Trophoblast cell (in vitro differentiated cells and primary cell): Measurements from ENCODE around the gene COQ6. TPM values are rescaled to one million over a fixed set of nuclear protein-coding genes. Genes with fewer than 3 reads are reported as not detected.
A peak's percentile ranks its signal among the peaks of the same experiment; 100 is the strongest.

Source experiments
- DNase-seq, 2 donors: peaks; one replicate each; pipeline ENCODE4 v3.0.0-alpha.2; 2016
- H2AFZ ChIP-seq: 2 replicates; pipeline ENCODE4 v1.6.1; 2013; ENCODE audit warnings: low read length, moderate library complexity, mild to moderate bottlenecking; ENCODE audit not compliant: insufficient read depth, poor library complexity
- H2AK5ac ChIP-seq: 2 replicates; pipeline ENCODE4 v1.6.1; 2013; ENCODE audit warnings: mild to moderate bottlenecking, low read length
- H2BK120ac ChIP-seq: 2 replicates; pipeline ENCODE4 v1.6.1; 2013; ENCODE audit warnings: low read length, mild to moderate bottlenecking, moderate library complexity; ENCODE audit not compliant: insufficient read depth, poor library complexity
- H2BK12ac ChIP-seq: 2 replicates; pipeline ENCODE4 v1.6.1; 2013; ENCODE audit warnings: mild to moderate bottlenecking, low read length, moderate library complexity
- H2BK5ac ChIP-seq: 2 replicates; pipeline ENCODE4 v1.6.1; 2013; ENCODE audit warnings: low read length, low read depth, moderate library complexity, mild to moderate bottlenecking; ENCODE audit not compliant: poor library complexity
- H3K14ac ChIP-seq: 2 replicates; pipeline ENCODE4 v1.6.1; 2013; ENCODE audit warnings: mild to moderate bottlenecking, low read length
- H3K18ac ChIP-seq: 2 replicates; pipeline ENCODE4 v1.6.1; 2013; ENCODE audit warnings: mild to moderate bottlenecking, low read length
- H3K23ac ChIP-seq: 2 replicates; pipeline ENCODE4 v1.6.1; 2013; ENCODE audit warnings: low read length
- H3K27ac ChIP-seq: 2 replicates; pipeline ENCODE4 v1.5.1; 2013; ENCODE audit warnings: low read depth, mild to moderate bottlenecking, inconsistent platforms, low read length, moderate library complexity
- H3K27me3 ChIP-seq: 2 replicates; pipeline ENCODE4 v1.6.1; 2013; ENCODE audit warnings: inconsistent platforms, mild to moderate bottlenecking, low read length, moderate library complexity; ENCODE audit not compliant: insufficient read depth
- H3K36me3 ChIP-seq, 2 experiments: 1 replicate in 1 of 2; 2 replicates in 1 of 2; pipeline ENCODE4 v1.6.1; 2013; ENCODE audit warnings: low read length in 2 of 2, mild to moderate bottlenecking in 2 of 2, moderate library complexity in 1 of 2; ENCODE audit not compliant: insufficient read depth in 2 of 2, control insufficient read depth in 1 of 2
- H3K4ac ChIP-seq: 2 replicates; pipeline ENCODE4 v1.6.1; 2013; ENCODE audit warnings: low read depth, mild to moderate bottlenecking, low read length, moderate library complexity
- H3K4me1 ChIP-seq, 2 experiments: 1 replicate in 1 of 2; 2 replicates in 1 of 2; pipeline ENCODE4 v1.6.1; 2013; ENCODE audit warnings: low read length in 2 of 2, mild to moderate bottlenecking in 2 of 2, moderate library complexity in 1 of 2; ENCODE audit not compliant: insufficient read depth in 2 of 2, control insufficient read depth in 1 of 2
- H3K4me2 ChIP-seq: 2 replicates; pipeline ENCODE4 v1.6.1; 2013; ENCODE audit warnings: inconsistent platforms, mild to moderate bottlenecking, low read length, moderate library complexity
- H3K4me3 ChIP-seq: 2 replicates; pipeline ENCODE4 v1.5.1; 2013; ENCODE audit warnings: mild to moderate bottlenecking, low read depth, low read length, inconsistent platforms
- H3K79me1 ChIP-seq: one replicate; pipeline ENCODE4 v1.6.1; 2013; ENCODE audit warnings: low read length
- H3K79me2 ChIP-seq: 2 replicates; pipeline ENCODE4 v1.6.1; 2013; ENCODE audit warnings: low read length, mild to moderate bottlenecking; ENCODE audit not compliant: control insufficient read depth, insufficient read depth, poor library complexity
- H3K9ac ChIP-seq: 2 replicates; pipeline ENCODE4 v1.6.1; 2013; ENCODE audit warnings: mild to moderate bottlenecking, low read length
- H3K9me3 ChIP-seq: 2 replicates; pipeline ENCODE4 v1.6.1; 2013; ENCODE audit warnings: low read depth, mild to moderate bottlenecking, control low read depth, inconsistent platforms, low read length; ENCODE audit not compliant: insufficient read depth
- H4K12ac ChIP-seq: 2 replicates; pipeline ENCODE4 v1.6.1; 2013; ENCODE audit warnings: low read depth, mild to moderate bottlenecking, low read length, moderate library complexity
- H4K8ac ChIP-seq: 2 replicates; pipeline ENCODE4 v1.6.1; 2013; ENCODE audit warnings: low read depth, mild to moderate bottlenecking, low read length, moderate library complexity
- H4K91ac ChIP-seq: one replicate; pipeline ENCODE4 v1.6.1; 2013; ENCODE audit warnings: low read depth, mild to moderate bottlenecking, low read length, moderate library complexity
- WGBS: extraction: QIAGEN DNeasy Blood & Tissue Kit; methylation state at CpG from one replicate; pipeline ENCODE4 v1.1.7; 2013; ENCODE audit warnings: missing lambda C conversion rate; ENCODE audit not compliant: insufficient read length, insufficient coverage; ENCODE audit errors: extremely low coverage; 5-methylcytosine and 5-hydroxymethylcytosine counted together
- polyA plus RNA-seq: library from polyadenylated mRNA; stranded (reverse); fragments of 200-250 nt; gene quantifications from 2 replicates; pipeline ENCODE4 v1.2.3, GENCODE V29; 2013

The COQ6 gene
- polyA plus RNA-seq = 7.1 and 7.3 TPM in 2 replicates

DNA sequence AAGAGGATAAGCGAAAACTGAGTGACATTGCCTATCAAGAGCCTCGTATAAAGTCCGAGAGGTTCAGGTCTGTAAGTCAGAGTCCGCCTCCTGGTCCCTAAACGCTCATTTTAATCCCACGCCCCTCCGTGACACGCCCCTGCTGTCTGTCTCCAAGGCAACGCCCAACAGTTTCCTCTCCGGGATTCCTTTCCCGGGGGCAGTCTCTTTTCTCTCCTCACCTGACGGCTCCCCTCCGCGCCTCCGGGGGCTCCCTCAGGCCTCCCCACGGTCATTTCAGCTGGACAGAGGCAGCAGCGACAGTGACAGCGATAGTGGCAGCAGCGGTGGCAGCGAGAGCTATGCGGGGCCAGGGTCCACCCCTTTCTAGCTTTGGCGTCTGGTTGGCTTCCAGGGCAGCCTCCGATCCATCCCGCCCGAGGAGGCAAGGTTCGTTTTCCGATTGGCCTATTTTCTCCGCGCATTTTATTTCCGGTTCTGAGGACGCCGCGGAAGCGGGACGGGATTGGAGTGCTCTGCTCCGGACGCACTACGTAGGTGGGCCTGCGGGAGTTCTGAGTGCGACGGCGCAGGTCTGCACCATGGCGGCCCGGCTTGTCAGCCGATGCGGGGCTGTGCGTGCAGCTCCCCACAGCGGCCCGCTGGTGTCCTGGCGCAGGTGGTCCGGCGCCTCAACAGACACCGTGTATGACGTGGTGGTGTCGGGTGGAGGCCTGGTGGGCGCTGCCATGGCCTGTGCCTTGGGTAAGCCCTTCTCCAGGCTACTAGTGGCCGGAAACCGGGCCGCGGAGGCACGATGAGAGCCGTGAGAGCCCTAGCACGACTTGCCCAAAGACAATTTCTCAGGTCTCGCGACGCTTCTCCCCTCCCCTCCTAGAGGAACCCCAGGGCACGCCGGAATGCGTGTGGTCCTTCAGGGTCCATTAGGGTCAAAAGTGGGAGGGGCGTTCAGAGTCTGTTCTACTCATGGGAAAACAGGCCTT, at the start of gene COQ6, which contains the start of gene FAM161B:
COQ6 (plus strand) TSS at position 551 of the 983 bp plus-strand sequence; CDS start at position 582, 31 bp downstream.
FAM161B (minus strand) TSS at position 343 of the 983 bp plus-strand sequence; CDS start at position 275, 68 bp downstream.
- Histone ChIP-seq H3K4me1 (peaks cover 3 to 4% of the 10 kb centered on the region in 2 experiments), H3K9ac (peak within 1 kb of the TSS; percentile 89), H3K4ac (peak within 1 kb of the TSS; percentile 50), H3K14ac (peak within 1 kb of the TSS; percentile 98), H3K36me3 (peaks cover 3% of the 10 kb centered on the region in 2 experiments), H3K79me2 (peaks cover 3% of the 10 kb centered on the region), H3K4me2 (peak within 1 kb of the TSS; percentile 79), H3K27me3 (no peaks in the 10 kb centered on the region), H2BK5ac (peak within 1 kb of the TSS; percentile 74), H2AK5ac (peak within 1 kb of the TSS; percentile 5), H4K8ac (peak within 1 kb of the TSS; percentile 96), H4K12ac (peak within 1 kb of the TSS; percentile 84), H3K79me1 (peaks cover 5% of the 10 kb centered on the region), H2BK12ac (peak within 1 kb of the TSS; percentile 19), H3K27ac (peak within 1 kb of the TSS; percentile 83), H2BK120ac (peak within 1 kb of the TSS; percentile 62), H2AFZ (peak within 1 kb of the TSS; percentile 99), H3K23ac (no peak within 1 kb of the TSS), H3K18ac (peak within 1 kb of the TSS; percentile 85), H4K91ac (peak within 1 kb of the TSS; percentile 95), H3K9me3 (no peaks in the 10 kb centered on the region), H3K4me3 (peak within 1 kb of the TSS; percentile 95)
- DNase-seq = peak; percentile 99 to 100
- no CpG with 5 or more reads among the region's 70 CpGs for WGBS

DNA sequence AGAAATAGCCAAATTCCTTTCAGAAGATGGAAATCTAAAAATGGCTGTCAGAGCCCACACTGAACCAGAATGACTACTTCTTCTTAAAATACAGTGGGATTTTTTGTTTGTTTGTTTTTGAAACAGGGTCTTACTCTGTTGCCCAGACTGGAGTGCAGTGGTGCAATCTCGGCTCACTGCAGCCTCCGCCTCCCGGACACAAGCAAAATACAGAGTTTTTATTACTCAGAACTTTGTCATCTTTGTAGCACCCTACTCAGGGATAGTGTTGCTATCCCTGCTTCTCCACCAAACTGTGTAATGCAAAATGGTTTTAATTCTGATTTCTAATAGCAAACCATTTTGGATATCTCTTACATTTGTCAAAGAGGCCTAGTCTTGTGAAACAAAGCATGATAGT, 47.1 kb upstream of the COQ6 start:
- Histone ChIP-seq H2BK5ac (no peak overlapping the region), H4K8ac (no peak overlapping the region), H3K4ac (no peak overlapping the region), H2BK12ac (no peak overlapping the region), H2AFZ (no peak overlapping the region), H3K9ac (no peak overlapping the region), H2BK120ac (no peak overlapping the region), H3K79me1 (no peaks in the 10 kb centered on the region), H4K91ac (no peak overlapping the region), H3K14ac (no peak overlapping the region), H3K9me3 (no peaks in the 10 kb centered on the region), H3K23ac (no peak overlapping the region), H3K4me1 (no peaks in the 10 kb centered on the region), H3K18ac (no peak overlapping the region), H3K36me3 (peaks cover 33 to 48% of the 10 kb centered on the region in 2 experiments), H2AK5ac (no peak overlapping the region), H3K79me2 (no peaks in the 10 kb centered on the region), H3K27ac (no peak overlapping the region), H3K4me2 (no peak overlapping the region), H4K12ac (no peak overlapping the region), H3K27me3 (no peaks in the 10 kb centered on the region), H3K4me3 (no peak overlapping the region)
- DNase-seq = no peak
- WGBS = no CpG with 5 or more reads among the region's 3 CpGs

DNA sequence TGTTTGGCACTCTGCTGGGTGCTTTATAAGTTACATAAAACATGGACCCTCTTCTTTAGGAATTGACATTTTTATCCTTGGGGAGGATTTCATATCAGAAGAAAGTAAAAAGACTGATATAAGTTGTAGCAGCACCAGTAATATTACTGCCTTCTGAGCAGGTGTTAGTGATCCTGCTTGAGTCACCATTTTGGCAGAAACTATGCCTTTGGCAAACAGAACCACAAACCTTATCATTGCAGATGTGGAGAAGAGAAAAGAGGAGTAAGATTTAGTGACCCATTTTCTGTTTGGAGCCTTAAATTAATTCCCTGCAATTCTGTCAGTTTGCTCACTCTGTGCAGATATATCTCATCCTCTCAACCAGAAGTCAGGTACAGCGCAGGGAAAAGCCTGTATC, 40.4 kb upstream of the COQ6 start:
- Histone ChIP-seq H3K27ac (no peak overlapping the region), H2BK12ac (no peak overlapping the region), H3K4me1 (no peaks in the 10 kb centered on the region), H4K91ac (no peak overlapping the region), H3K36me3 (peaks cover 28 to 57% of the 10 kb centered on the region in 2 experiments), H4K8ac (no peak overlapping the region), H3K18ac (no peak overlapping the region), H3K27me3 (no peaks in the 10 kb centered on the region), H2BK120ac (no peak overlapping the region), H3K23ac (no peak overlapping the region), H3K14ac (no peak overlapping the region), H3K9me3 (no peaks in the 10 kb centered on the region), H3K4me3 (no peak overlapping the region), H2AK5ac (no peak overlapping the region), H3K9ac (no peak overlapping the region), H3K79me1 (no peaks in the 10 kb centered on the region), H3K4ac (no peak overlapping the region), H3K4me2 (no peak overlapping the region), H2BK5ac (no peak overlapping the region), H3K79me2 (no peaks in the 10 kb centered on the region), H2AFZ (no peak overlapping the region), H4K12ac (no peak overlapping the region)
- no CpG with 5 or more reads among the region's 1 CpG for WGBS
- no peak for DNase-seq

- Histone ChIP-seq H3K18ac (no peak overlapping the region), H2BK120ac (no peak overlapping the region), H2BK12ac (no peak overlapping the region), H3K23ac (no peak overlapping the region), H3K9ac (no peak overlapping the region), H3K9me3 (no peaks in the 10 kb centered on the region), H3K4me1 (no peaks in the 10 kb centered on the region), H3K36me3 (peaks cover 25 to 47% of the 10 kb centered on the region in 2 experiments), H4K8ac (no peak overlapping the region), H3K27ac (no peak overlapping the region), H3K79me2 (no peaks in the 10 kb centered on the region), H3K79me1 (no peaks in the 10 kb centered on the region), H3K4me3 (no peak overlapping the region), H4K12ac (no peak overlapping the region), H4K91ac (no peak overlapping the region), H2AFZ (no peak overlapping the region), H3K27me3 (no peaks in the 10 kb centered on the region), H2AK5ac (no peak overlapping the region), H3K14ac (no peak overlapping the region), H3K4ac (no peak overlapping the region), H2BK5ac (no peak overlapping the region), H3K4me2 (no peak overlapping the region)
- no peak for DNase-seq
- no CpG with 5 or more reads among the region's 3 CpGs for WGBS
These were observed 36.8 kb upstream of the COQ6 start for GRCh38 chr14:73913256-73913655.
